Adrenal gland (tissue), 19 donors: ENCODE results near the gene TMEM132D. TPM values are rescaled to one million over a fixed set of nuclear protein-coding genes. Genes with fewer than 3 reads are reported as not detected.

ENCODE experiments used
- DNase-seq, 7 donors: peaks; one replicate each; pipeline ENCODE4 v3.0.0-alpha.2; 2019 to 2020
- H3K27ac ChIP-seq, 5 donors: fragments of 200-600 bp; sonication (generic) in 4 of 5; 1 replicate in 3 of 5; 2 replicates in 2 of 5; pipeline versions ENCODE4 v1.5.1 to v1.8.0; 2016 to 2020; ENCODE audit warnings: mild to moderate bottlenecking in 1 of 5
- H3K27me3 ChIP-seq: fragments of 200-600 bp; 2 replicates; pipeline ENCODE4 v1.8.0; 2021
- H3K36me3 ChIP-seq, 2 donors: fragments of 200-600 bp; replicated peaks in 1 of 2; 1 replicate in 1 of 2; 2 replicates in 1 of 2; pipeline versions ENCODE4 v1.5.1 to v1.8.0; 2018 to 2022
- H3K4me1 ChIP-seq, 2 donors: fragments of 200-600 bp; replicated peaks in 1 of 2; 1 replicate in 1 of 2; 2 replicates in 1 of 2; pipeline versions ENCODE4 v1.5.1 to v1.8.0; 2018 to 2021
- H3K4me3 ChIP-seq, 4 donors: fragments of 200-600 bp; sonication (generic) in 3 of 4; one replicate each; pipeline ENCODE4 v1.5.1; 2016 to 2018
- H3K9me3 ChIP-seq, 3 donors: fragments of 200-600 bp; sonication (generic) in 1 of 3; replicated peaks in 1 of 3; 1 replicate in 2 of 3; 2 replicates in 1 of 3; pipeline versions ENCODE4 v1.5.1 to v1.8.0; 2016 to 2021
- POLR2A ChIP-seq, 2 donors: fragments of 450-650 bp; IDR thresholded peaks; one replicate each; pipeline ENCODE4 v1.6.1; 2017; ENCODE audit warnings: antibody characterized with exemption in 2 of 2, mild to moderate bottlenecking in 2 of 2, moderate library complexity in 1 of 2
- WGBS, 4 donors: extraction: QIAGEN DNeasy Blood & Tissue Kit in 2 of 4; methylation state at CpG; one replicate each; pipeline versions ENCODE4 v1.1.5 to v1.1.7; 2013 to 2017; 5-methylcytosine and 5-hydroxymethylcytosine counted together
- intact Hi-C, 2 donors: fragments of 100-400 bp; cut with DNase I; formaldehyde crosslinking; loops; one replicate each; pipeline versions ENCODE4 v1.14.1 to v1.15.0; 2022 to 2023
- long read RNA-seq, 10 donors: library from polyadenylated mRNA in 3 of 10; unstranded in 2 of 10; stranded (forward) in 1 of 10; transcript quantifications; one replicate each; pipeline ENCODE4 v2.0.0 and lab custom pipeline, GENCODE V29; 2021 to 2026
- polyA plus RNA-seq, 3 donors: library from polyadenylated mRNA; stranded (reverse); fragments of 200-250 nt in 2 of 3; fragments of 350-450 nt in 1 of 3; fragmentation: Illumina TruSeq in 1 of 3; extraction: RNeasy Lipid Tissue Mini Kit (QIAGEN cat#74804) in 1 of 3; gene quantifications; one replicate each; pipeline ENCODE4 v1.2.3, GENCODE V29; 2013 to 2014
- total RNA-seq, 9 donors: library from RNA; depleted of rRNA in 4 of 9; stranded (reverse); fragments of >200 nt in 4 of 9; fragments of 120-200 nt in 1 of 9; fragmentation: NEBNext Ultra II Directional in 1 of 9; extraction: Animal tissue kit (Norgen Biotek cat#: 25700) in 1 of 9; gene quantifications; one replicate each; pipeline versions ENCODE4 v1.1.0 to v1.2.4, GENCODE V29; 2013 to 2023
- TF ChIP-seq, protein P1 (sequence below), 6 experiments: fragments of 450-650 bp in 4 of 6; fragments of 200-600 bp in 2 of 6; sonication (generic) in 1 of 6; IDR thresholded peaks; 1 replicate in 5 of 6; 2 replicates in 1 of 6; pipeline versions ENCODE4 v1.5.1 to v1.8.0; 2016 to 2021; ENCODE audit warnings: antibody characterized with exemption in 6 of 6, mild to moderate bottlenecking in 2 of 6, moderate library complexity in 1 of 6
- donor health status: healthy with polysubstance abuse.
- donor health status: Bipolar disorder and iron deficiency.
- donor health status: DM: yes; HTN: yes; CAD: no.
- donor health status: DM: no; HTN: no; CAD: no.
- donor health status: DM: no; HTN: no; CAD: no.
- donor health status: DM: yes; HTN: yes; CAD: no.

TMEM132D gene
- total RNA-seq (under 1 TPM in 2 of 9 donors, not detected in 7; 0.53 to 0.83 TPM), polyA plus RNA-seq (under 1 TPM in 2 of 3 donors, not detected in 1; 0.03 to 0.18 TPM)
- long read RNA-seq, donor 1, result 0 reads
- long read RNA-seq, donor 2, result 0 reads
- long read RNA-seq, donor 3, result 0 reads
- long read RNA-seq, donor 4, result 0 reads
- long read RNA-seq, donor 5, result 0 reads
- long read RNA-seq, donor 6, result 0 reads
- long read RNA-seq, donor 7, result 0 reads
- long read RNA-seq, donor 8, result 0 reads
- long read RNA-seq, donor 9, result 0 reads
- long read RNA-seq, donor 10, result 0 reads

DNA sequence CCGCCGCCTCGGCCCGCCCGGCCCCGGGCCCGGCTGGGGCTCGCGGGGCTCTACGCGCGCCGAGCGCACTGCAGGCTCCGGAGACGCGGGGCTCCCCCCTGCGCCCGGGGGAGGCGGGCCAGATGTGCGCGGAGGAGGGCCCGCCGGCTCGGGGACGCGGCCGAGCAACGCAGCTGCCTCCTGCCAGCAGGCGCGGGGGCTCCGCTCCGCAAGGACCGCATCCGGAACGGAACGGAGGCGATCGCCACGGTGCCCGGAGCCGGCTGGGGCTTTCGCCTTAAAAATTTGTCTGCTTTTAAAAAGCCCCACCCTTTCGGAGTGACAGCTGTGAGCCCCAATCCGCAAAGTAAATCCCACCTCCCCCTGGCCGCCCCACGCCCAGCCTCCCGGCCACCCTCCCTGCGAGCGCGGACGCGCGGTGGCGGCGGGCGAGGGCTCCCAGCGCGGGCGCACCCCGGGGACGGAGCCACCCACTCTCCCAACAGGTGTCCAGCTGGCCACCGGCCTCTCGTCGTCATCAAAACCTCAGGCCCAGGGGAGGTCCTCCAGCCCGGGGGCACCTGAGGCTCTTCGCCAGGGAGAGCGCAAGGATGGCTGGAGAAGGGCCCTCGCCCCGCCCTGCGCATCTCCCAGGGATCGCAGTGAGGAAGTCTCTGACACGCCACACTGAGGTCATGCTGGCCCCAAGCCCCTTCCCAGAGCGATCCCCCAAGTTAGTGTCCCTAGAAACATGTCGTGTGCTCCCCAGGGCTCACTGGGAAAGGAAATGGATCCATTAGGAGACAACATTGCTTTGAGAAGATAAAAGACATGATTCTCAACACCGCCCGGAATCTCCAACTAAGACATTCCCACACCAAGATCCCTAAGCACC is at the start of gene TMEM132D:
TMEM132D (minus strand) TSS at position 70 of the 874 bp plus-strand sequence.
- no peak within 1 kb of the TSS for H3K4me3 ChIP-seq
- no peaks in the 10 kb centered on the region for H3K9me3 ChIP-seq
- intact Hi-C loops, result no loop called here
- H3K4me1 ChIP-seq, result no peaks in the 10 kb centered on the region
- no peaks in the 10 kb centered on the region for H3K36me3 ChIP-seq
- H3K27me3 ChIP-seq, result peaks cover 27% of the 10 kb centered on the region
- H3K27ac ChIP-seq, result no peak within 1 kb of the TSS
- WGBS, 4 donors, result 2 to 9% (median 3%) methylated on average over 8 to 77 of the region's 77 CpGs
- DNase-seq, result no peak
- TF ChIP-seq, protein P1, sequence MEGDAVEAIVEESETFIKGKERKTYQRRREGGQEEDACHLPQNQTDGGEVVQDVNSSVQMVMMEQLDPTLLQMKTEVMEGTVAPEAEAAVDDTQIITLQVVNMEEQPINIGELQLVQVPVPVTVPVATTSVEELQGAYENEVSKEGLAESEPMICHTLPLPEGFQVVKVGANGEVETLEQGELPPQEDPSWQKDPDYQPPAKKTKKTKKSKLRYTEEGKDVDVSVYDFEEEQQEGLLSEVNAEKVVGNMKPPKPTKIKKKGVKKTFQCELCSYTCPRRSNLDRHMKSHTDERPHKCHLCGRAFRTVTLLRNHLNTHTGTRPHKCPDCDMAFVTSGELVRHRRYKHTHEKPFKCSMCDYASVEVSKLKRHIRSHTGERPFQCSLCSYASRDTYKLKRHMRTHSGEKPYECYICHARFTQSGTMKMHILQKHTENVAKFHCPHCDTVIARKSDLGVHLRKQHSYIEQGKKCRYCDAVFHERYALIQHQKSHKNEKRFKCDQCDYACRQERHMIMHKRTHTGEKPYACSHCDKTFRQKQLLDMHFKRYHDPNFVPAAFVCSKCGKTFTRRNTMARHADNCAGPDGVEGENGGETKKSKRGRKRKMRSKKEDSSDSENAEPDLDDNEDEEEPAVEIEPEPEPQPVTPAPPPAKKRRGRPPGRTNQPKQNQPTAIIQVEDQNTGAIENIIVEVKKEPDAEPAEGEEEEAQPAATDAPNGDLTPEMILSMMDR (IDR thresholded peaks at IDR 0.05), result no peak
- TF ChIP-seq POLR2A (IDR thresholded peaks at IDR 0.05), result no peak

DNA sequence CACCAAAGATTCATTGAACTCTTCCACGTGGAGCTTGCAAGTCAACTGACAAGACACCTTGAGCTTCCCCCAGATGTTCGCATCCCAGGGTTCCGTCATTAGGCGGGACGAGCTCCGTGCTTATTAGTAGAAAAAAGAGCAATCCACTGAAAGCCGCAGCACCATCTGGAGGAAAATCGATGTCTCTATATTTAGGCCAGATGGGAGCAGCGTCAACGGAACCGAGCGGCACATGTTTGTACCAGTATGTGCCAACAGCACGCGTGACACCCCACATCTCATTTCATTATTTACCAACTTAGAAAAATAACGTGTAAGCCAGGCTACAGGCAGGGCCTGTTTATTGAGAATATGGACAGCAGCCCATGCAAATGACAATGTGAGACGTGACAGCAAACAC is 45.8 kb upstream of the TMEM132D start:
- Histone ChIP-seq H3K27ac (no peak overlapping the region), H3K27me3 (no peaks in the 10 kb centered on the region), H3K36me3 (no peaks in the 10 kb centered on the region), H3K4me1 (no peaks in the 10 kb centered on the region), H3K9me3 (no peaks in the 10 kb centered on the region), H3K4me3 (no peak overlapping the region)
- TF ChIP-seq, protein P1 (IDR thresholded peaks at IDR 0.05), result no peak
- TF ChIP-seq POLR2A (IDR thresholded peaks at IDR 0.05), result no peak
- WGBS, 4 donors, result 71 to 82% (median 81%) methylated on average over 16 of the region's 16 CpGs
- intact Hi-C loops, result no loop called here
- DNase-seq, result no peak

DNA sequence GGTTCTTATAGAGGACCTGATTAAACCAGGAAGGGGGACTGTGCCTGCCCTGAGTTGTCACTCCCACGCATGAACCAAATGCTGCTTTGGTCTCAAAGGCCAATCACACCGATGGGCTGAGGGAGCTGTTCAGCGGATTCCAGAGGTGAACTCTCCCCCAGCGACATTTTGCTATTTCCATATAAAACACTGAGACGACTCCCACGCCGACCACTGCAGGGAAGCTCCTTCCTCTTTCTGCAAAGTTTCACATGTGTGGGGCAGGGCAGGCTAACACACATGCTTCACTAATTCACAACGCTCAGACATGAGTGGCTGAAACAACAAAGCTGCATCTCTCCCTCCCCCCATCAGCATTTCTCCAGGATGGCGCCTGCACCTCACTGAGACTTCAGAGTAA is 37.8 kb upstream of the TMEM132D start:
- no peak overlapping the region for H3K27ac ChIP-seq
- no peak for DNase-seq
- H3K4me1 ChIP-seq, result no peaks in the 10 kb centered on the region
- no peak overlapping the region for H3K4me3 ChIP-seq
- no peak for TF ChIP-seq POLR2A (IDR thresholded peaks at IDR 0.05)
- TF ChIP-seq, protein P1 (IDR thresholded peaks at IDR 0.05), result no peak
- H3K27me3 ChIP-seq, result no peaks in the 10 kb centered on the region
- H3K36me3 ChIP-seq, result no peaks in the 10 kb centered on the region
- H3K9me3 ChIP-seq, result no peaks in the 10 kb centered on the region
- WGBS, 4 donors, result 26 to 31% (median 29%) methylated on average over 3 to 9 of the region's 9 CpGs
- intact Hi-C loops, result no loop called here

DNA sequence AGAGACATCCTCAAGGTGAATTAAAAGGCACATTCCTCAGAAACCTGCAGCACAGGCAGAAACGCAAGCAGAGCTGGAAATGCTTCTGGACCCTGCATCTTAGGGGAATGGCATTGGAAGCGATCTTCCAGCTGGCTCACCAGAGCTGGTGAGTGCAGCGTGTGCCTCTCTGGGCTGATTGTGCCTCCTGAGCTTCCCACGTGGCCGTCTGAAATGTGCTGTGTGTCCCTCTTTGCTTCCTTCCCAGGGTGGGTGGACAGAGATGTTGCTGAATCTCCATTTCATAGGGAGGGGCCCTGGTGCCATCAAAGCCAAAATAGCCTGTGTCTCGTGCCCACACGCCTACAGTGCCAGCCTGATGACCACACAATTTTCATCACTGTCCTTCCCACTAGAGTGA is 34.3 kb upstream of the TMEM132D start:
- H3K36me3 ChIP-seq, result no peaks in the 10 kb centered on the region
- H3K4me3 ChIP-seq, result no peak overlapping the region
- WGBS, 4 donors, result 26 to 44% (median 38%) methylated on average over 7 of the region's 7 CpGs
- H3K27ac ChIP-seq, result no peak overlapping the region
- no peaks in the 10 kb centered on the region for H3K4me1 ChIP-seq
- DNase-seq, result no peak
- no peak for TF ChIP-seq POLR2A (IDR thresholded peaks at IDR 0.05)
- TF ChIP-seq, protein P1 (IDR thresholded peaks at IDR 0.05), result no peak
- intact Hi-C loops, result no loop called here
- no peaks in the 10 kb centered on the region for H3K27me3 ChIP-seq
- H3K9me3 ChIP-seq, result no peaks in the 10 kb centered on the region
